ENCODE measurements around the gene RAD51AP2.
A peak's percentile ranks its signal among the peaks of the same experiment; 100 is the strongest.

Gene RAD51AP2

GRCh38 chr2:17538022-17538843 lies 20.0 kb upstream of the RAD51AP2 start:
- peak overlapping the region; percentile 69 for H3K4me3 ChIP-seq (ENCODE audit: control insufficient read depth, low read depth, low read length)
- no peak for DNase-seq (ENCODE audit: low read depth)
- TF ChIP-seq CTCF (IDR thresholded peaks at IDR 0.05; ENCODE audit: control insufficient read depth, insufficient read depth, low read depth, low read length, missing control alignments), result no peak

- no peak overlapping the region for H3K4me3 ChIP-seq (ENCODE audit: control insufficient read depth, low read depth, low read length)
- DNase-seq (ENCODE audit: low read depth), result no peak
- no peak for TF ChIP-seq CTCF (IDR thresholded peaks at IDR 0.05; ENCODE audit: control insufficient read depth, insufficient read depth, low read depth, low read length, missing control alignments)
Measured at GRCh38 chr2:17536416-17536815, 18.2 kb upstream of the RAD51AP2 start.

GRCh38 chr2:17533546-17533945 lies 15.3 kb upstream of the RAD51AP2 start:
- H3K4me3 ChIP-seq (ENCODE audit: control insufficient read depth, low read depth, low read length), result no peak overlapping the region
- no peak for TF ChIP-seq CTCF (IDR thresholded peaks at IDR 0.05; ENCODE audit: control insufficient read depth, insufficient read depth, low read depth, low read length, missing control alignments)
- no peak for DNase-seq (ENCODE audit: low read depth)

GRCh38 chr2:17529771-17530170 lies 11.5 kb upstream of the RAD51AP2 start:
- H3K4me3 ChIP-seq (ENCODE audit: control insufficient read depth, low read depth, low read length), result no peak overlapping the region
- no peak for DNase-seq (ENCODE audit: low read depth)
- no peak for TF ChIP-seq CTCF (IDR thresholded peaks at IDR 0.05; ENCODE audit: control insufficient read depth, insufficient read depth, low read depth, low read length, missing control alignments)

GRCh38 chr2:17522303-17522702 lies 4.1 kb upstream of the RAD51AP2 start:
- DNase-seq (ENCODE audit: low read depth), result no peak
- H3K4me3 ChIP-seq (ENCODE audit: control insufficient read depth, low read depth, low read length), result no peak overlapping the region

GRCh38 chr2:17521621-17522020 lies 3.4 kb upstream of the RAD51AP2 start:
- no peak overlapping the region for H3K4me3 ChIP-seq (ENCODE audit: control insufficient read depth, low read depth, low read length)
- TF ChIP-seq CTCF (IDR thresholded peaks at IDR 0.05; ENCODE audit: control insufficient read depth, insufficient read depth, low read depth, low read length, missing control alignments), result no peak
- DNase-seq (ENCODE audit: low read depth), result no peak

More at GRCh38 chr2:17522303-17522702, 4.1 kb upstream of the RAD51AP2 start:
- TF ChIP-seq CTCF (IDR thresholded peaks at IDR 0.05; ENCODE audit: control insufficient read depth, insufficient read depth, low read depth, low read length, missing control alignments), result no peak
